ENCODE data around the gene AP1S3.

DNA sequence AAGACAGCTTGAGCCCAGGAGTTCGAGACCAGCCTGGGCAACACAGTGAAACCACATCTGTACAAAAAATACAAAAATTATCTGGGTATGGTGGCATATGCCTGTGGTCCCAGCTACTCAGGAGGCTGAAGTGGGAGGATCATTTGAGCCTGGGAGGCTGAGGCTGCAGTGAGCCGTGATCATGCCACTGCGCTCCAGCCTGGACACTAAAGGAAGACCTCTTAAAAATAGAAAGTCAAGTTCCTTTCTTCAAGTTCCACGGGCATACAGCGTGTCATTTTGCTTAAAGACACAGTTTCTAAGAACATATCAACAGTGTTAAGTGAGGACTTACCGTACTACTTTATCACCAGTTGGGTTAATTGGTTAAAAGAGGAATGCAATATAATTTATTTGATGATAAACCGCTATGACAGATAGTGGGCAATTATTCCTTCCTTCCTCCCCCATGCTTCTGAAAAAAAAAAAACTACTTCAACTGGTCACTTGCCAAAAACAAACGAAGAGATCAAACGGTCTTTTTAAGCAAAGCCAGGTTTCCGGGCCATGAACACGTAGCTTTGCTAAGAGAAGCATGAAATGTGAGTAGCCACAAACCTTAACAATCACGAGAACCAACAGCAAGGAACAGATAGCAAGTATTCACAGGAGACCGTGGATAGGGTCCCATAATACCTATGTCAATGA lies 21.4 kb downstream of the AP1S3 start:
- TF ChIP-seq CTCF (conservative IDR thresholded peaks at IDR 0.05; ENCODE audit: low read length) (no peak), EZH2phosphoT487 (IDR thresholded peaks at IDR 0.05; ENCODE audit: borderline replicate concordance) (no peak)

Measured in Loucy (cell line).